Epithelial cell of esophagus (primary cell): Measurements from ENCODE around the gene AOPEP.

Source experiments
- DNase-seq: peaks from one replicate; pipeline ENCODE4 v3.0.0; 2010; ENCODE audit warnings: low read depth
- H3K4me3 ChIP-seq: 2 replicates; pipeline ENCODE4 v1.5.1; 2011; ENCODE audit warnings: mild to moderate bottlenecking, low read length, control low read depth
- TF ChIP-seq, protein P1 (sequence below): IDR thresholded peaks from 2 replicates; pipeline ENCODE4 v1.5.1; 2011; ENCODE audit warnings: low read depth, mild to moderate bottlenecking, low read length, control low read depth, inconsistent platforms; ENCODE audit not compliant: insufficient read depth; ENCODE audit errors: missing control alignments

The AOPEP gene

DNA sequence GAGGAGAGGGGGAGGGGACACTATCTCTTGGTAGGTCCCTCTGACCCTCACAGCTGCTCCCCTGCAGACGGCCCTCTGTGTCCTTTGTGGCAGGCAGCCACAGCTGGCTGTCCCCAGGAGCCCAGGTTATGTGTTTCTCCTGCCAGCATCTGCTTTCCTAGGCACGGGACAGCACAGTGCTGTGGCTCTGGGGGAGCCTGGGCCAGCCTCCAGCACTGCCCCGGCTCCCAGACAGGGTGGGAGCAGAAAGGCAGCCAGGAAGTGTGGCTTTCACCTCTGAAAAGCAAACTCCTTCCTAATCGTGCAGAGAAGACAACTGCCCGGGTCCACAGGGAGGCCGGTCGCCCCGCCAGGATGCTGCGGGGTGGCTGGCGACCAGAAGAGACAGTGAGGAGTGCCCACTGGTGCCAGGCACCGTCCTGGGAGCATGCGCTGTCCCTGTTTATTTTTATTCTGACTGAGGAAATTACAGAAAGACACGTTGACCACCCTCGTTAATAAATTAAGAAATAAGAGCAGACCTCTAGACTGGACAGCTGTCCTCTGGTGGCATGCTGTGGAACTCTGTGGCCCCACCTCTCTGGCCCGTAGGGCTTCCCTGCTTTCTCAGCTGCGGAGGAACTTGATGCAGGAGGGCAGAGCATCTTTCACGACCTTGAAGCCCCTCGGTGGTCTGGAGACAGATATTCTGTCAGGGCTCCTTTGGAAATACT is 350.7 kb downstream of the AOPEP start:
- no peak for DNase-seq
- H3K4me3 ChIP-seq, result no peak overlapping the region
- TF ChIP-seq, protein P1, sequence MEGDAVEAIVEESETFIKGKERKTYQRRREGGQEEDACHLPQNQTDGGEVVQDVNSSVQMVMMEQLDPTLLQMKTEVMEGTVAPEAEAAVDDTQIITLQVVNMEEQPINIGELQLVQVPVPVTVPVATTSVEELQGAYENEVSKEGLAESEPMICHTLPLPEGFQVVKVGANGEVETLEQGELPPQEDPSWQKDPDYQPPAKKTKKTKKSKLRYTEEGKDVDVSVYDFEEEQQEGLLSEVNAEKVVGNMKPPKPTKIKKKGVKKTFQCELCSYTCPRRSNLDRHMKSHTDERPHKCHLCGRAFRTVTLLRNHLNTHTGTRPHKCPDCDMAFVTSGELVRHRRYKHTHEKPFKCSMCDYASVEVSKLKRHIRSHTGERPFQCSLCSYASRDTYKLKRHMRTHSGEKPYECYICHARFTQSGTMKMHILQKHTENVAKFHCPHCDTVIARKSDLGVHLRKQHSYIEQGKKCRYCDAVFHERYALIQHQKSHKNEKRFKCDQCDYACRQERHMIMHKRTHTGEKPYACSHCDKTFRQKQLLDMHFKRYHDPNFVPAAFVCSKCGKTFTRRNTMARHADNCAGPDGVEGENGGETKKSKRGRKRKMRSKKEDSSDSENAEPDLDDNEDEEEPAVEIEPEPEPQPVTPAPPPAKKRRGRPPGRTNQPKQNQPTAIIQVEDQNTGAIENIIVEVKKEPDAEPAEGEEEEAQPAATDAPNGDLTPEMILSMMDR, result no peak

DNA sequence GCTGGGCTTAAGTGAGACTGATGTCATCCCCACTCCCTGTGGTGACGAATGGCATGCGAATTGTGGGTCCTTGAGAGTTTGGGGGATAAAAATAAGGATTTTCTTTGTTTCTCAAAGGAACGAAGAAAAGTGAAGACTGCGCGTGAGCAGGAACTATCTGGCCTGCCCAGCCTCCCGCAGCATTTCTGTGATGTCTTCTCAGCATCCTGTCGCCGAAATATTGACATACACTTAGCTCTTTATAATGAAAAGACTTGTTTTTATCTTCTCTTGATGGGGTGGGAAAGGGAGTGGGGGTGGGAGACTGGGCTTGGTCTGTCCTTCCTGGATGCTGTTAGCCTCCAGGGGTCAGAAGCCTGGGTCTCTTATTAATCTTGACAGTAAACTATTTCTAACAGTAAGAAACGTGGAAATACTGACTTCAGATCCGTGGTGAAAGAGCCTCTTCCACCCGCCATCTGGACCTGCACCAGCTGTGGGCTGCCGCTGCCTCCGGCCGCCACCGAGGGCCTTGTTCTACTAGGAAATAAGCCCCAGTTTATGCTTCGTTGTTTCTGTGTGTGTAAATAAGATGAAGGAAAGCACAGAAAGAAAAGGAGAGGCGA is 351.4 kb downstream of the AOPEP start:
- TF ChIP-seq, protein P1, result no peak
- DNase-seq, result no peak
- no peak overlapping the region for H3K4me3 ChIP-seq

DNA sequence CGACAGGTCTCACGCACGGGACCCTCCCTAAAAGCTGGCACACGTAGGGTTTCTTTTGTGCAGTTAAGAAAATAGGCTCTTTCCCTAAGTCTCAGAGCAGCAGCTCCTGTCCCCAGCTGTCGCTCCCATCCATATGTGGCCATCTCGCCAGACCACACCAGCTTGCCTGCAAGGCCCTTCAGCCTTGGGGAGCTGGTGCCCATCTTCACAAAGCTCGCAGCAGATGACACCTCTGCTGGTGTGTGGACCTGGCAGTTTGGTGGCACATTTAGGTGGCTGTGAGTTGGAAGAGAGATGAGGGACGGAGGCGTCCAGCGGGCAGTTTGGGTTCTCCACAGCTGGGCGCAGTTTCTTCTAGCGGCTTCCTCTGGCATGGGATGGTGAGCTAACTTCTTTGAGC is 352.0 kb downstream of the AOPEP start:
- no peak for DNase-seq
- TF ChIP-seq, protein P1, result no peak

DNA sequence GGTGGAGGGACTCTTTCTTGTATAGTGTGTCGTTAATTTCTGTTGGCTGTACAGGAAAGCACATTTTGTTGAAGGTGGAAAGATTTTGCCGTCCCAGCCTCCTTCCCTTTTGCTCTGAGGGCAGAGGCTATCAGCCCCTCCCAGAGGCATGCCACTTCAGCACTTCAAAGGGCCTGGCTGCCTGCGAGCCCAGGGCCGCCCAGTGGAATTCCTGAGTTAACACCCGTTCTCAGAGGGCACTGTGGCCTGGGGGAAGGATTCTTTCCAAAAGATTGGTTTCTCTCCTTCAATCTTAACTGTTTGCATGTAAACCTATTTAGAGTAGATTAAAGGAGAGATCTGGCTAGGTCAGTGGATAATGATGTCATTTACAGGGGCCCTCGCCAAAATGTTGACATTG is 352.4 kb downstream of the AOPEP start:
- H3K4me3 ChIP-seq, result no peak overlapping the region
- TF ChIP-seq, protein P1, result no peak
- DNase-seq, result no peak

More for the DNA sequence above, 352.0 kb downstream of the AOPEP start:
- H3K4me3 ChIP-seq, result no peak overlapping the region

DNA sequence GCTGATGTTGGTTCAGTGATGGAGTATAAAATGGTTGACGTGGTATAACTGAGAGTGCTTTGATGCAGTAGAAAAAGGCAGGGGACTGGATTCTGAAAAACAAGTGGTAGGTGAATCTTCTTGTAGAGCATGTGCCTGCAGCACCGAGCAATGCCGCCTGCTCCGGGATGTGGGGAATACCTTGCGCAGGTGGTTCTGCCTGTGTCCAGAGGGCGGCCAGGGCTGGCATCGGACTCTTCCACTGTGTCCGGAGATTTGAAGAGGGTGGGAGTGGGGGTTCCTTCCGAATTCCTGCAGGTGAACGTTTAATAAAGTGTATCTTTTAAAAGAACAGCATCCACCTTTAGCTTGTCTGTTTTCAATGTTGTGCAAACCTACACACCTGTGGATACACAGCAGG is 353.0 kb downstream of the AOPEP start:
- H3K4me3 ChIP-seq, result no peak overlapping the region
- TF ChIP-seq, protein P1, result no peak
- DNase-seq, result no peak

DNA sequence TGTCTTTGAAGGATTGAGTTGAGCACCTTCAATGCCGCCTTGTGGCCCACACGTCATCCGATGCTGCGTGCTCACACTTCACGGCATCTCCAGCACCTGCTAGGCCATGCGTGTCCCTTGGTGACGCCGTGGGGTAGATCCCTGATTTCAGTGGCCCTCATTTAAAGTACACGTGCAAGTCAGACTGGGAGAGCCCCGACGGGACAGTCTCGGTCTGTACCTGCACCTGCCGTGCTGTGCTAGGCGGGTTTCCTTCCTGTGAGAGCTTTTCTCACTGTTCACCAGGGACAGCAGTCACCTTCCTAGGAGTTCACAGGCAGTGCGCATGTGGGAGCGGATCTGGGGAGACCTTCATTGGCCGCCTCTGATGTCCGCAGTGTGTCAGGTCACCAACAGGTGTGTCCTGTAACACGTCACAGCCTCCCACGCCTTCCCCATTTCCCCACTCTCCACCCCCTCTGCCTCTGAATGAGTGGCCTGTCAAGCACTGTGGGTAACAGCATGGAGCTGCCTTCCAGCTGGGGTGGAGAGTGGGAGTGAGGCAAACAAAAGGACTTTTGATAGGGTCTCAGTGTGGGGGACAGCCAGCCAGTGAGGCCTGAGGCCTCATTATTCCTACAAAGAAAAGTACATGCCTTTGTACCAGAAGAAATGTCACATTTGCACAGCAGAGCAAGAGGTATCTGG is 354.6 kb downstream of the AOPEP start:
- no peak overlapping the region for H3K4me3 ChIP-seq

More for the DNA sequence above, 354.6 kb downstream of the AOPEP start:
- no peak for DNase-seq
- TF ChIP-seq, protein P1, result no peak
